ENCODE data around the gene AXIN2.
"Not testable (repeated sequence)": the region's sequence is repeated elsewhere in the genome, so short reads cannot be mapped to it uniquely, and the experiment has no call there.

The AXIN2 gene

DNA sequence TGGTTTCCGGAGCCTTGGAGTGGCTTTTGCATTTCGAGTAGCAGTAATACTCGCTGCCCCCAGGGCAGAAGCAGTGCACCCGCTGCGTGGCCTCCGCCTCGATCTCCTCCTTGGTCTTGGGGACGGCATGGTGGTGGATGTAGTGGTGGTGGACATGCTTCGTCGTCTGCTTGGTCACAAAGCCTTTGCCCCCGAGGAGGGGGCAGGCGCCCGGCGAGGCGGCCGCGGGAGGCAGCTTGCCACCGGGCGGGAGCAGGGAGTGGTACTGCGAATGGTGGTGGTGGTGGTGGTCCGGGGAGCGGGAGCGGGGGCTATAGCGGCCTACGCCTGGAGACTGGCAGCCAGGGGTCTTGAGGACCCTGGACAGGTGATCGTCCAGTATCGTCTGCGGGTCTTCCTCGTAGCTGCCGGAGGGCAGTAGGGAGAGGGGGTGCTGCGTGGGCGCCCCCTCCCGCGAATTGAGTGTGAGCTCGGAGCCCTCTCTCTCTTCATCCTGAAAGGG, 24.1 kb downstream of the AXIN2 start:
- DNase-seq (ENCODE audit: low read depth), result no peak

DNA sequence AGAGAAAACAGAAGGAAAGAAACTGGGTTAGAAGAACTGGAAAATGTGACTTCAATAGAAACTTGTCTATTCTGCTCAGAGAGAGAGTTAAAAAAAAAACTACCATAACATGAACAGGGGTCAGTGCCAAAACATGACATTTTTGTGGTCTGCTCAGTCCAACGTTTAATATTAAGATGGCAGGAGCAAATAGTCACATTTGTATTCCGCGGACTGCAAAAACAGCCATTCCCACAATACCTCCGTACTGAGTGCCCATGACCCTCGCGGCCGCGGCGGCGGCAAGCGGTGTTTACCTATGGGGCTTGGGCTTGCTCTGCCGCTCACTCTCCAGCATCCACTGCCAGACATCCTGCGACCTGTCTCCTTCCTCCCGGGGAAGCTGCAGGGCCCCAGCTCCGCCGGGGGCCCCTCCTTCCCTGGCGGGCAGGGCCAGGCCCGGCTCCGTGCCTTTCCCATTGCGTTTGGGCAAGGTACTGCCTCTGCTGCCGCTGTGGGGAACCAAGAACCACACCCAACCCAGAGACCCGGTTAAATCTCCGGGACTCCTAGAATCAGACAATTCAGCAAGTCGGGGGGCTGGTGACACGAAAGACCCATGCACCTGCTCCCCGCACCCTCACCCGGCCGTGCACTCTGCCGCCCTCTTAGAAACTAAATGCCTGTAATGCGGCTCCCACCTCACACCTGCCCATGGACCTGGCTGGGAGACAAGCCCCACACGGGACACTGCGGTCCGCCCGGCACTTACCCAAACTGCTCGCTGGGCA, 24.7 kb downstream of the AXIN2 start:
- DNase-seq (ENCODE audit: low read depth), result no peak

DNA sequence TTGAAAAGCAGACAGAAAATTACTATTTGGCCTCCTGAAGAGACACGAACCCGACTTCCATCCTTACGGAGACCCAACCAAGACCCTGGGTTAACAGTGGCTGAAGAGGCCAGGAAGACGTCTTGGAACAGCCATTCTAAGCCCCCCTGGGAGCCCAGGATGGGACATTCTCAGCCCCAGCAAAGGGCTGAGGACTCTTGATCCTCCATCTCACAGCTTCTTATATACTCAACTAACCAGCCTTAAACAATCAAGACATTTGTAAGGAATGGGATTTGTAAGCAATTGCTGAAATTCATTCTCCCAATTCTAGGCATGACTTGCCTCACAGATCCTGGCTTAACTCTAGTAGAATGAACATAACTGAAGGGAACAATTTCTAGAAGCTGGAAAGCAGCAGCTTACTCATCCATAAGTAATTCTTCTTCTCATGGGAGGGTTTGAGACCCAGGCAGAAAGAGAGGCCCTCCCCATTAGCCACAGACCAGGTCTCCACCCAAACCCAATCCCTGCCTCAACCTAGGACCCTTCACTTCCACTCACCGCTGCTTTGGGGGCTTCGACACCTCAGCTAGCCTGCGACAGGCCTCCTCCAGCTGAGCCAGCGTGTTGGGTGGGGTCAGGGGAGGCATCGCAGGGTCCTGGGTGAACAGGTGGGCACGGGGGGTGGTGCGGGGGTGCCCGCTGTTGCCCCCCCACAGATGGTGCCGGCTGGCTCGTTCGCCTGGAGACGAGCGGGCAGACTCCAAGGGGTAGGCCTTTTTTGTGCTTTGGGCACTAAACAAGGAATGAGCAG, 25.5 kb downstream of the AXIN2 start:
- no peak for DNase-seq (ENCODE audit: low read depth)

DNA sequence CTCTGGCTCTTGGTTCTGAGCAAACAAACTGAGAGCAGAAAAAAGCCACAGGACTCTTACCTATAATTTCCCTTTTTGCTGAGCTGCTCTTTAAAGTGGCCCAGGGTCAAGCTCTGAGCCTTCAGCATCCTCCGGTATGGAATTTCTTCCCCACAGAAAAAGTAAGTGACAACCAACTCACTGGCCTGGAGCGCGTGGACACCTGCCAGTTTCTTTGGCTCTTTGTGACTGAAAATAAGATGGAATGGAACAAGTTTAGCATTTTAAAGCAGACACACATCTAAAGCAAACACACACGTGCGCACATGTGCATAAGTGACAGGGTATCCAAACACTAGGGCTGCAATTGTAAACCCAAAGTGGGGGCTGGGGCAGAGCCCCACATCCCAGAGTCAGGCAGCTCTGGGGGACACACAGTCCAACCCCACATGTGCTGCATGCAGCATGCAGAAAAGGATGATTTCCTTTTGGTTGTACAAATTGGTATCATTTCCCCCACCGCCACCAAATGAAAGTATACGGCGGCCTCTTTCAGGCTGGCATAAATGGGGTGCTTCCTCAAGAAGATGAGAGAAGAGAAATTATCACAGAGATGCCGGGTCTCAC, 27.5 kb downstream of the AXIN2 start:
- no peak for DNase-seq (ENCODE audit: low read depth)

DNA sequence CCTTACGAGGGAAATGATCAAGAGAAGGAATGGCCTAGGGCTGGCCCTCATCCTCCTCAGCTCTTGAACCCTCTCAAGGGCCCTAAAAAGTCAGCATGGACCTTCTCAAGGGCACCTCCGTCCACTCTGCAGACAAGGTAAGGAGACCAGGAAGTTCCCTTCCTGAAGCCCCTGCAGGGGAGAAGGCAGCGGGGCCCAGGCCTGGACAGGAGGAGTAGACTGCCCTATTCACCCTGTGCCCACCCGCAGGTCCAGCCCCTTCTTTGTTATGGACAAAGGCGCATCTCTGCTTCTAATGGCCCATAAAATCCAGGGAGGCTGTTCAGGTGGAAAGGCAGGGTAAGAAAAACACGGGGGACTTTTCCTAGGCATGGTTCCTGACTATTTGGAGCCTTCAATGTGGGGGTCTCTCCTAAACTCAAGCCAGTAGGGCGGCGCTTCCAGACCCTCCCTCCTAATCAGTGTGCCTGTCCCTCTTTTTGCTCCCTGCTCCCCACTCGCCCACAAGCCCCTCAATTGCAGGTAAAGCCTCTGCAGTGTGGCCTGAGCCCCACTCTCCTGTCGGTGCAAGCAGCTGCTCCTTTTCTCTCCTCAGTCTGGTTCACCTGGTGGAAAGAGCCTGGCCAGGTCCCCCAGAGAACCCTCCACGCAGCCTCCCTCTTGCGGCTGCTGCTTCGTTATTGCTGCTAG, 28.2 kb downstream of the AXIN2 start:
- DNase-seq (ENCODE audit: low read depth), result no peak

DNA sequence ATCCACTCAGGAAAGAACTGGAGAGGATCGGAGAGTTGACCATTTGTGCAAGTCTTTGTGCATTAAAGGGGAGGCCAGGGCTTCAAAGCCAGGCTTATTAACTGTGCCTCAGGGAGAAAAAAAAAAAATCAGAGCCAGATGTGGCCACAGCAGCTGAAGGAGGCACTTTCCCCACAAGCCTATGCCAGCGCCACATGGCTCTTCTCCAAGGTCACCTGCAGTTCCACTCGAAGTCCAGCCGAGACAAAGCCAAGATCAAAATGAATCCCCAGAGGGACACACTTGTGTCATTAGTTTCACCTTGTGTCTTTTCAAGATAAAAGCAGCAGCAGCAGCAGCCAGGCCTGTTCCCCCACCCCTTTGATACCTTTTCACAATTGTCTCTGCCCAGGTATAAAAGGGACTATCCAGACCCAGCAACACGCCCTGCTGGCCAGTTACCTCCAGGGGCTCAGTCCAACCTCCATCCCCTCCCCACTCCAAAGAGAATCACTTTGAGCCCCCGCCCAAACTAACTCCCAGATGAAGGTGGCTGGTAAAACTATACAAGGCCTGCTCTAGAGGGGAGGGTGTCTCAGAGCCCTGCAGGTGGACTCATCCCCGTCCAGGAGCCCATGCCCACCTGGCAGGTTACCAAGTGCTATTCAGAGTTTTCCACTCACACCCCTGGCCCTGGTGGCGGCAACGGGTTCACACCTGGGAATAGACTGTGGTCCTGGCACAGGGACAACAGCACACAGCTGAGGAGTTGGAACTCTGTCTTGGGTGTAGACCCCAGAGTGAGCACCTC, 29.2 kb downstream of the AXIN2 start:
- no peak for DNase-seq (ENCODE audit: low read depth)

DNA sequence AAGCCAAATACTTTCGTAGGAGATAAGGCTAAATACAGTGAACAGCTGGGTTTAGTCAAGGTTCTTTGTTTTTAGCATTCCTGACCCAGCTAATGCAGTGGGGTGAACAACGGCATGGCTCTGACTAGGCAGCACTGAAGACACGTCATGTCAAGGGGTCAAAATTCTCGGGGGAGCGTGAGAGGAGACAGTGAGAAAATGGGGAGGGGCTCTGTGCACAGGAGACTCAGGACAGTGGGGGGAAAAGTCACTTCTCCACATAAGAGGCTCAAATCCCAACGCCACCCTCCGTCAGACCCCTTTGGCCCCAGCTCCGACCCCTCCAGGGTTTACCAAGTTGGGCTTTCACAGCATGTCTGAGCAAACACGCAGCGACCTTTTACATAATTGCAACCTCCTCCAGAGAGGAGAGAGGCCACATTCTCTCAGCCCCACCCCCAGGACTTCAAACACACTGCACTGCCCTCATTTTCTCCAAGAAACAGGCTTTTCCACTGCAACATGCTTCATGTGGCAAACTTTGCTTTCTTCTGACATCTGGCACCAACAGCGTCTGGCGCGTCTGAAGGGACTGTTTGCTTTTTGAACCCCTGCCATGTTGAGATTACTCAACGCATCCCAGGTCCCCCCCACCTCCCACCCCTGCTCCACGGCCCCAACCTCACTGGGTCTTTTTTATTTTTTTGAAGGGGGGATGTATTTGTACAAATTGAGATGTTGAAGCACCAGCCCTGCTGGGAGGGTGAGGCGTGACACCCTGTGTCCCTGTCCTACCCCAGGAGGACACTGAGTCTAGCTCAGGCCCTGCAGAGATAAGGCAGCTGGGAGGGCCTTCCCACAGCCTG, 30.0 kb downstream of the AXIN2 start:
- DNase-seq (ENCODE audit: low read depth), result no peak

DNA sequence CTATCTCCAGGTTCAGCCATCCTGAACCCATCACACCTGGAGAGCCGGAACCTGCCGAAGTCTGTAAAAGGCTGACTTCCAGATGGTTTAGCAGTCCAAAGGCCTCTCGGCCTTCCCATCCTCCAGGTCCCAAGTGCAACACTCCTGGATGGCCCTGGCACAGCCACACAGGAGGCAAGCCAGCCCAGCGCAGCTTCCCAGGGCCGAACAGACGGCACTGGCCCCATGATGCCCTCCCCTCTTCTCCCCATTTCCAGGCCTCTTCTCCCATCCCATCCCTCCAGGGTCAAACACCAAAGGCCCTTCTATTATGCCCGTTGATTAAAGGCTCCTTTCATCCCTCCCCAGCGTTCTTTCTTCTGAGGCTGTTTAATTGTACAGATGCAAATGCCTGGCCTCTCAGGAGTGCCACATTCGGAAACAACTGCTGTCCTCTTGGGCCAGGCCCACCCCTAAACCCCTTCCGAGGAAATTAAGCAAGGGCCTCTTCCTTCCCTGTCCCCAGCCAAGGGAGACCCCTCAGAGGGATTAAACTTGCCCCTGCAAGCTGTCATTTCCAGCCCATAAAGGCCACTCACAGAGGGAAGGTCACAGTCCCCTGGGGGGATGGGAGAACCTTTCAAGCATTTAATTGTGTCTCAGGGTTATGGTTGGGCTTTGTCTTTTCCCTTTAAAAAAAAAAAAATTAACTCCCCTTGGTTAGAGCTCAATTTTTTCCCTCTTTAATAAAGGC, 30.8 kb downstream of the AXIN2 start:
- no peak for DNase-seq (ENCODE audit: low read depth)

DNA sequence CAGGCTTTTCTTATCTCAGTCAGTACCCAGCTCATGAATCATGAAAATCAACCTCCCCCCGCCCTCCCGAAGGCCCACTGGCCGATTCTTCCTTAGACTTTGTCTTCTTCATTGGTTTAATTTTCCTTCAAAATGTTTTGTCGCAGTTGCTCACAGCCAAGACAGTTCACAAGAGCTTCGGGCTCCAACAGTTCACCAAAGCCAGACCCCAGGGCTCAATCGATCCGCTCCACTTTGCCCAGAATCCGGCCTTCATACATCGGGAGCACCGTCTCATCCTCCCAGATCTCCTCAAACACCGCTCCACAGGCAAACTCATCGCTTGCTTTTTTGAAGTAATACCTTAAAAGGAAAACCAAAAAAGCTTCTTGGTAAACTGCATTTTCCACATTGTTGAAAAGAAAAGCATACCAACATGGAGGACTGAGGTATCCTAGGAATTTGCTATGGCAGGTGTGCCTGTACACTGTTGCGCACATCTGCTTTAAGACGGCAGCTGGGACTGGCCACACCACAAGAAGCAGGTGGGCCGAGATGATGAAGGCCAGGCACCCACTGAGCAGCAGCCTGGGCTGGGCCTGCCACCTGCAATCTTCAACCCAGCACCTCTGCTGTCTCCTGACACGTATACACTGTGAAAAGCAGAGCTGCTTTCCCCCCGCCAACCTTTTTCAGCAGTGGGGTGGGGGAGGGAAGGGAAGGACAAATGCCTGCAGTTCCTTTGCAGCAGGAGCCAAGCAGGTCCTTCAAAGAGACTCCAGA, 31.5 kb downstream of the AXIN2 start:
- no peak for DNase-seq (ENCODE audit: low read depth)

DNA sequence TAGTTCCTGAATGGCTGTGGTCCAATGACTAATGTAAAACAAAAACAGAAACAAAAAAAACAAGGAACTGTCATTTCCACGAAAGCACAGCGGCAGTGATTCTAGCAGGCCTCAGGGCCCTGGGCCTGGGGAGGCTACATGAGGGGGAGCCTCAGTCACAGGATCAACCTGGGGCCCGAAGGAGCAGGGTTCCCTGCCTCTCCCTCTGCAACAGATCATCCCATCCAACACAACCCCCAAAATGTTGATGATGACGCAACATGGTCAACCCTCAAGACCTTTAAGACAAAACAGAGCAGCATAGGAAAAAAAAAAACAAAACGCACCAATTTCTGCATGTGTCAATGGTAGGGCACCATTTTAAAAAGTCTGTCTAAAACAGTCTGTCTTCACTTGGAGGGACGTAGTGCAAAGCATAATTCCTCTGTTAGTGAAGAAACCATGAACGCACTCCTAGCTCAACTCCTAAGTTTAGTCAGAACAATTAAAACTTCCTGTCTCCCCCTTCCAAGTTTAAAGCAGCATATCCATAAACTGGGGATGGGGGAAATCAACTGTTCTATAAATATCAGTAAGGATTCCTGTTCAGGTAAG, 32.3 kb downstream of the AXIN2 start:
- DNase-seq (ENCODE audit: low read depth), result no peak

DNA sequence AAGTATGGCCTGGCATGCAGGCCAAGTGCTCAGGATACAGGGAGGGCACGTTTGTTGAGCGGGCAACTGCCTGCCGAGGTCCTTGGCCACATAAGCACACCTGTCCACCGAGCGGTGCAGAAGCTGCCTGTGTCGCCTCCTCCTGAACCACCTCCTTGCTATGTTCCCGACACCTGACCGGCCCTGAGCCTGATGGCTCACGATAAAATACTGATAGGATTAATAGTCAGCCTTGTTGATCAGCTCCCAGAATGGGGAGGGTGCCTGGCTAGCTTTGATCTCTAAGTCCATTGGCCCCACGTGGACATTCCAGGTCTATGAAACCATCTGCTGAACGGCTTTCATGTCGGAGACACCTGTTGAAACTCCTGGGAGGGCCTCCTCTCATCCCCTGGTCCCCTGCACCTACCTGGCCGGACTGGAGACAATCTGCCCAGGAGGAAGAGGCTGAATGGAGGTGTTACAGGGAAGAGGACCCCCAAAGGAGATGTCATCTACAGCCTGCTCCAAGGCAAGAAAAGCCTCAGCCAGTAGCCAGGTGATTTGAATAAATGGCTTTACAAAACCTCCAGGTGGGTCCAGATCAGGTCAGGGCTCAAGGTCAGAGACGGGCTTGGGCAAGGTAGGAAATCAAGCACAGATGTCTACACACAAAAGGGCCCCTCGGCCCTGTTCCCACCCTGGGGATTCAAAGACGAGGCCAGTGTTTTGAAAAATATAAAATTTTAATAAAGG, 33.4 kb downstream of the AXIN2 start:
- DNase-seq (ENCODE audit: low read depth), result no peak

DNA sequence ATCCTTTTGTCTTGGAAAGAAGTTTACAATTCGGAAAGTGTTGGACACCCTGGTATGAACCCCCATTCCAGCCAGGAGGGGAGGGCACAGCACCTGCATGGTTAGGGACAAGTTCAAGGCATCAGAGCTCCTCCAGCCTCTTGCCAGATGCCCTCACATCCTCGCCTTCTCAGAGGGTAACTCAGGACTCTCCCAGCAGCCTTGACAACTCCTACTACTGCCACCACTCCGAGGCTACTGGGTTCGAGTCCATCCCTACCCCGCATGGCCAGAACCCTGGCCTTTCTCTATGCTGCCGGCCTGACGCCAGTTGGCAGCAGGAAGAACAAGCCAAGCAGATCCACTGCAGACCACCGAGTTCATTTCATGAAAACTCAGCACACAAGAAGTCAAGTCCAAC, 34.1 kb downstream of the AXIN2 start:
- DNase-seq (ENCODE audit: low read depth), result no peak

DNA sequence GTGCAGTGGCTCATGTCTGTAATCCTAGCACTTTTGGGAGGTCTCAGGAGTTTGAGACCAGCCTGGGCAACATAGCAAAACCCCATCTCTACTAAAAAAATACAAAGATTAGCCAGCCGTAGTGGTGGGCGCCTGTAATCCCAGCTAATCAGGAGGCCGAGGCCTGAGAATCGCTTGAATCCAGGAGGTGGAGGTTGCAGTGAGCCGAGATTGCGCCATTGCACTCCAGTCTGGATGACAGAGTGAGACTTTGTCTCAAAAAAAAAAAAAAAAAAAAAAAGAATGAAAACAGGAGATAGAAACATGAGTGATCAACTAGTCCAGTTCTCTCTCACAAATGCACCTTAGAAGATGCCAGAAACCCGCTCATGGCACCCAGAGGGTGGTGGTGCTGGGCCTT, 34.6 kb downstream of the AXIN2 start:
- DNase-seq (ENCODE audit: low read depth), result not testable (repeated sequence)

DNA sequence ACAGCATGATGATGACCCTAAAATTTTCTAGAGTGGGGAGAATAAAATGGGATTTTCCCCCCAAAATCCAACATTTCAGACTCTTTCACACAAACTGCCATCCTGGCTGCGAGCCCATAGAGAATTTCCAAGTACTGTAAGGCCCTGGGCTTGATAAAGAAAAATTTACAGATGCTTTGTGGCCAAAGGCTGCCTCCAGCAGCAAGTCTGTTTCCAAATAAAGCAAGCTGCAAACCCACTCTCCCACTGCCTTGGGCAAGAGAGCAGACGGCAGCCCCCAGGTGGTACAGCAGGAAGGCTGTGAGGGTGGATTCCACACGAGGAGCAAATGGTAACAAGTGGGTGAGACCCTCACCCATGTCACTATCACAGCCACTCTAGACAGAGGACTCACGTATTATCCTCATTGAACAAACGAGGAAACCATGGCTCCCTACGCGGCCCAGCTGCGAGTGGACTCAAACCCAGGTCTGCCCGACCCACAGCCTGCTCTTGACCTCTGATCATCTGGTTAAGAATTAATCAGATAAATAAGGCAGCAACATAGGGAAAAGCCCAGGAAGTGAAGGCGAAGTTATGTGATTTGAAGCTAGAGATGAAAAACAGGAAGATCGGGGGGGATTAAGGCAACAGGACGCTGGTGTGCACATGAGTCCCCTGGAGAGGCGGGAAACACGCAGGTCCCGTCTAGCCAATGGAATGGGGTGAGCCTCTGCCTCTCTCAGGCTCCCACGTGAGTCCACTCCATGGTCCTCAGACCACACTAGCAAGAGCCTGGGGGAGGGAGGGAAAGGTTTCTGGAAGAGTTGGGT, 37.4 kb downstream of the AXIN2 start:
- no peak for DNase-seq (ENCODE audit: low read depth)

DNA sequence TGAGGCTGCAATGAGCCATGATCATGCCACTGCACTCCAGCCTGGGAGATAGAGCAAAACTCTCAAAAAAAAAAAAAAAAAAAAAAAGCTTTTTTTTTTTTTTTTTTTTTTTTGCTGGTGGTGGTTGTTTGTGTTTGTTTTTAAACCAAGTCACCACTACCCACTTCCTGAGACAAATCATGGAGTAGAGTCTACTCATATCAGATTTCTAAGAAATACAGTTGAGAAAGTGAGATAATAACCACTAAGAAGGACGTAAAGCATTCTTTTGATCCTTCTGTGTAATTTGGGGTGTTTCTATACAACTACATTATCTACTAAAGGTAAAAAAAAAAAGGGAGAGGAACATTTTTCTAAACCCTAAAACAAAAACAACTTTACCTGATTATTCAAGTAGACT, 38.0 kb downstream of the AXIN2 start:
- no peak for DNase-seq (ENCODE audit: low read depth)

DNA sequence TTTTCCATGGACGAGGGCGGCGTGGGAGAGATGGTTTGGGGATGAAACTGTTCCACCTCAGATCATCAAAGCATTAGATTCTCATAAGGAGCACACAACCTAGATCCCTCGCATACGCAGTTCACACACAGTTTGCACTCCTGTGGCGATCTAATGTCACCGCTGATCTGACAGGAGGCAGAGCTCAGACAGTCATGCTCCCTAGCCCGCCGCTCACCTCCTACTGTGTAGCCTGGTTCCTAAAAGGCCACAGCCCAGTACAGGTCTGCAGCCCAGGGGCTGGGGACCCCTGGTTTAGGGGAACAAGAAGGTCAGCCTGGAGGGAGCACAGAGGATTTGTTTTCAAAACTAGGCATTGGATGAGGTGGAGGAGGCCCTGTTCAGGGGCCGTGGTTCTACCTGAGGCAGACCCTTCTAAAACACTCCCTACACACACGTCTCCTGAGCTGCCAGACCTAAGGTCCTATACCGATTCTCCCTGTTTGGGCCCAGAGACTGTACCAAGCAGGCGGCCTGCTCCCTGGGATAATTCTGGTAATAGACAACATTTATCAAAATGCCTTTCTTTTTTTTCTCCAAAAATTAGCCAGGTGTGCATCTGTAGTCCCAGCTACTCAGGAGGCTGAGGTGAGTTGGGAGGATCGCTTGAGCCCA, 38.6 kb downstream of the AXIN2 start:
- no peak for DNase-seq (ENCODE audit: low read depth)

DNA sequence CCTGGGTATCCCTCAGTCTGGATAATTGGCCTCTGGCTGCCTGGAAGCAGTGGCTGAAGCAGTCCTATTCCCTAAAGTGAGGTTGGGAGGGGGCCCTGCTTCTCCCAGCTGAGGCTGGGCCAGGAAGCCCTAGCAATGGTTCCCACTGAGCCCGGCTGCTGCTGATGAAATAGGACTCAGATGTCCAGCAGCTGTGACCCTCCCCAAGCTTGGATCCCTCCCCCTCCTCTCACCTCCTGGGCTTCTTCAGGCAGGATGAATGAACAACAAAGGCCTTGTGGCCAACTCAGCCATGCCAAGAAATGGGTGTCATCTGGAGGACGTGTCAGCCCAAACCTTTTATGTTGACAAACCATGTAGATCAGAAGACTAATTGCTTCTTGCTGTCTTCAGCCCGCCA, 42.0 kb downstream of the AXIN2 start:
- no peak for DNase-seq (ENCODE audit: low read depth)

All from stimulated activated CD8-positive, alpha-beta memory T cell treated with anti-CD3 and anti-CD28 coated beads, Interleukin-12 subunit alpha, Interleukin-12 subunit beta, amount 100 ng/mL, for 1 hour (primary cell).